SK-N-SH (cell line): ENCODE data around the gene DNAH14. TPM values are rescaled to one million over a fixed set of nuclear protein-coding genes. Genes with fewer than 3 reads are reported as not detected.

Experiments
- CTCF ChIA-PET: fragments of 300-600, 350-600 bp; formaldehyde crosslinking; extraction: SDS; loops from one replicate; lab custom pipeline; 2021; lab: Yijun Ruan, JAX
- POLR2A ChIA-PET: fragments of 350-600 bp; sonication (Branson Sonifier 250); formaldehyde crosslinking; extraction: SDS; loops from one replicate; lab custom pipeline; 2020; ENCODE audit warnings: antibody characterized with exemption, inconsistent platforms; lab: Yijun Ruan, JAX
- DNase-seq: peaks from one replicate; pipeline ENCODE4 v3.0.0; 2012
- H2AFZ ChIP-seq: fragments of 200-600 bp; sonication (generic); 2 replicates; pipeline ENCODE4 v1.8.1; 2016; ENCODE audit warnings: antibody characterized with exemption, mild to moderate bottlenecking, low read depth
- H3F3A ChIP-seq: fragments of 200-600 bp; sonication (generic); replicated peaks from 2 replicates; pipeline ENCODE3; 2016; ENCODE audit warnings: antibody characterized with exemption, mild to moderate bottlenecking; ENCODE audit not compliant: insufficient read depth
- H3K27ac ChIP-seq, 2 experiments: fragments of 200-500 bp in 1 of 2; fragments of 200-600 bp in 1 of 2; sonication (Bioruptor generic) in 1 of 2; sonication (generic), shearing (Covaris generic) in 1 of 2; 2 replicates each; pipeline versions ENCODE4 v1.5.1 to v1.6.1; 2014 to 2016; ENCODE audit warnings: low read depth in 2 of 2, inconsistent platforms in 1 of 2, low read length in 1 of 2, mild to moderate bottlenecking in 1 of 2, mixed read lengths in 1 of 2
- H3K27me3 ChIP-seq: fragments of 200-600 bp; sonication (generic), shearing (Covaris generic); 2 replicates; pipeline ENCODE4 v1.6.1; 2016; ENCODE audit warnings: mixed run types; ENCODE audit not compliant: insufficient read depth
- H3K36me3 ChIP-seq, 2 experiments: fragments of 200-500 bp in 1 of 2; fragments of 200-600 bp in 1 of 2; sonication (Bioruptor generic) in 1 of 2; sonication (generic) in 1 of 2; replicated peaks in 1 of 2; 2 replicates each; pipeline versions ENCODE3 to v1.5.1; 2014 to 2016; ENCODE audit warnings: low read length in 1 of 2, mild to moderate bottlenecking in 1 of 2; ENCODE audit not compliant: insufficient read depth in 2 of 2, control insufficient read depth in 1 of 2
- H3K4me1 ChIP-seq, 2 experiments: fragments of 200-500 bp in 1 of 2; fragments of 200-600 bp in 1 of 2; sonication (Bioruptor generic) in 1 of 2; sonication (generic), shearing (Covaris generic) in 1 of 2; 2 replicates each; pipeline versions ENCODE4 v1.5.1 to v1.6.1; 2014 to 2016; ENCODE audit warnings: low read depth in 1 of 2, low read length in 1 of 2, mixed run types in 1 of 2; ENCODE audit not compliant: insufficient read depth in 2 of 2, control insufficient read depth in 1 of 2
- H3K4me2 ChIP-seq: fragments of 200-600 bp; sonication (generic), shearing (Covaris generic); 2 replicates; pipeline ENCODE4 v1.6.1; 2017; ENCODE audit warnings: mixed run types
- H3K4me3 ChIP-seq, 2 experiments: fragments of 200-500 bp in 1 of 2; fragments of 200-600 bp in 1 of 2; sonication (Bioruptor generic) in 1 of 2; sonication (generic), shearing (Covaris generic) in 1 of 2; 2 replicates each; pipeline versions ENCODE4 v1.5.1 to v1.8.1; 2014 to 2016; ENCODE audit warnings: low read depth in 2 of 2, inconsistent platforms in 1 of 2, low read length in 1 of 2, mild to moderate bottlenecking in 1 of 2, mixed read lengths in 1 of 2, moderate library complexity in 1 of 2
- H3K79me2 ChIP-seq: fragments of 200-600 bp; sonication (generic); 2 replicates; pipeline ENCODE4 v1.8.1; 2017; ENCODE audit warnings: mild to moderate bottlenecking; ENCODE audit not compliant: insufficient read depth
- H3K9ac ChIP-seq: fragments of 200-600 bp; sonication (generic); 2 replicates; pipeline ENCODE4 v1.6.1; 2017; ENCODE audit warnings: mixed run types
- H3K9me2 ChIP-seq: fragments of 200-600 bp; sonication (generic); 2 replicates; pipeline ENCODE4 v1.6.1; 2017; ENCODE audit warnings: mixed run types
- H3K9me3 ChIP-seq: fragments of 200-600 bp; sonication (generic); 2 replicates; pipeline ENCODE4 v1.6.1; 2017; ENCODE audit warnings: mixed run types, mild to moderate bottlenecking, moderate library complexity
- H4K20me1 ChIP-seq: fragments of 200-600 bp; sonication (generic); 2 replicates; pipeline ENCODE4 v1.6.1; 2017; ENCODE audit warnings: mild to moderate bottlenecking, mixed run types; ENCODE audit not compliant: insufficient read depth
- CHD2 ChIP-seq: fragments of 150-350 bp; IDR thresholded peaks from 2 replicates; pipeline ENCODE4 v1.6.1; 2018; ENCODE audit warnings: low read length; ENCODE audit not compliant: partially characterized antibody
- EP300 ChIP-seq, 2 experiments: IDR thresholded peaks; 2 replicates each; pipeline versions ENCODE4 v1.4.0 to v1.6.1; 2012; ENCODE audit warnings: borderline replicate concordance in 1 of 2, low read depth in 1 of 2, low read length in 1 of 2
- FOSL2 ChIP-seq: IDR thresholded peaks from 2 replicates; pipeline ENCODE4 v1.4.0; 2012; ENCODE audit warnings: low read depth, mild to moderate bottlenecking, moderate library complexity, borderline replicate concordance
- GABPA ChIP-seq: IDR thresholded peaks from 2 replicates; pipeline ENCODE4 v1.4.0; 2012; ENCODE audit warnings: low read depth, mild to moderate bottlenecking
- JUND ChIP-seq: IDR thresholded peaks from 2 replicates; pipeline ENCODE4 v1.4.0; 2012
- MXI1 ChIP-seq: IDR thresholded peaks from 2 replicates; pipeline ENCODE4 v1.6.1; 2012; ENCODE audit warnings: mild to moderate bottlenecking, low read depth, low read length, improper control_type of control experiment
- NFIC ChIP-seq: IDR thresholded peaks from 2 replicates; pipeline ENCODE4 v1.4.0; 2012; ENCODE audit warnings: borderline replicate concordance
- NRF1 ChIP-seq: IDR thresholded peaks from 2 replicates; pipeline ENCODE4 v1.6.1; 2012; ENCODE audit warnings: low read depth, mild to moderate bottlenecking, low read length
- RAD21 ChIP-seq: IDR thresholded peaks from 2 replicates; pipeline ENCODE4 v1.6.1; 2012; ENCODE audit warnings: mild to moderate bottlenecking, low read length
- SMC3 ChIP-seq: IDR thresholded peaks from 2 replicates; pipeline ENCODE4 v1.6.1; 2012; ENCODE audit warnings: low read depth, low read length, improper control_type of control experiment
- TAF1 ChIP-seq: IDR thresholded peaks from 2 replicates; pipeline ENCODE4 v1.6.1; 2012; ENCODE audit warnings: low read depth, mild to moderate bottlenecking, low read length, moderate library complexity, borderline replicate concordance
- TEAD4 ChIP-seq: IDR thresholded peaks from 2 replicates; pipeline ENCODE4 v1.4.0; 2012; ENCODE audit warnings: mild to moderate bottlenecking, borderline replicate concordance; ENCODE audit not compliant: insufficient read depth
- USF2 ChIP-seq: fragments of 150-350 bp; IDR thresholded peaks from 2 replicates; pipeline ENCODE4 v1.6.1; 2017; ENCODE audit warnings: antibody characterized with exemption, low read length, low read depth, borderline replicate concordance
- YY1 ChIP-seq: IDR thresholded peaks from 2 replicates; pipeline ENCODE4 v1.4.0; 2012; ENCODE audit warnings: low read depth, mild to moderate bottlenecking
- ZBTB33 ChIP-seq: IDR thresholded peaks from 2 replicates; pipeline ENCODE4 v1.4.0; 2012; ENCODE audit warnings: low read depth, borderline replicate concordance
- WGBS: methylation state at CpG from one replicate; pipeline ENCODE4 v1.1.6; 2017; ENCODE audit warnings: low lambda C conversion rate; 5-methylcytosine and 5-hydroxymethylcytosine counted together
- polyA plus RNA-seq, 3 experiments: library from polyadenylated mRNA; depleted of rRNA; stranded (reverse); fragments of >200 nt; gene quantifications; 2 replicates each; pipeline ENCODE4 v1.2.3, GENCODE V29; 2012

Gene DNAH14
- polyA plus RNA-seq, 1 of the 3 experiments (the other 2 are of a cell fraction): 8.0 TPM

- TF ChIP-seq RAD21 (no peak), TAF1 (0 out of 2 replicates have a peak, but pooled peaks have one; percentile 10), EP300 (IDR thresholded peaks at IDR 0.05; ENCODE audit: borderline replicate concordance in 1 of 2, low read depth in 1 of 2, low read length in 1 of 2) (no peak), SMC3 (no peak), JUND (no peak), TEAD4 (no peak), USF2 (no peak), ZBTB33 (no peak), NFIC (no peak), GABPA (no peak)
Observed at GRCh38 chr1:225428068-225428880, 498.8 kb downstream of the DNAH14 start (continued).

DNA sequence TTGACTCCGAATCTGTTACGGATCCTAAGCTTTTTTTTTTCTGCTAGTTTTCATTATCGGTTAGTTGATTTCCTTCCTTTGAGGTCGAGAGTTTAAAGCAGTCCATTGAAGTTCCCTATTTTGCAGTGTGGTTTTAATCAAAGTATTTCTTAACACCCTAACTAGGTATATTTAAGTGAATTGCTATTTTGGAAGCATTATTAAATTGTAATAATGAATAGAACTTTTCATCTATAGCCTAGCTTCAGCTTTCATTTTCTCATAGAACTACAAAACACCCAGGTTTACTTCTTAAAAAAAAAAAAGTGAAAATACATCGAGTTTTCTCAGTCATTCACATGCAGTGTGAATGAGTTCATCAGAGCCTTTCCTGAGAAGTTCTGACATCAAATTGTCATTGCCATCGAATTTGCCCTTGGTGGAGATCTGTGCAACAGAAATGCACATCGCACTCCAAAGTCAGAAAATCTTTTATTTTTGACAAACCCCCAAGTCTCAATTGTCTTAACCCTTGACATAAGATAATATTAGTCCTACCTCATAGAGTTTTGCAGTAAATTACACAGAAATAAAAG, 499.5 kb downstream of the DNAH14 start:
- Histone ChIP-seq H3K9me3 (no peaks in the 10 kb centered on the region), H3K27ac (peak overlapping the region; percentile 72 to 97; a peak in 3 of 4 replicates), H4K20me1 (peaks cover 13% of the 10 kb centered on the region), H2AFZ (peak overlapping the region; percentile 98), H3K36me3 (no peaks in the 10 kb centered on the region), H3K4me2 (peak overlapping the region; percentile 91), H3K9ac (peak overlapping the region; percentile 76), H3K4me1 (peaks cover 26 to 33% of the 10 kb centered on the region in 2 experiments; a peak in 3 of 4 replicates), H3K9me2 (no peaks in the 10 kb centered on the region), H3K27me3 (no peaks in the 10 kb centered on the region), H3K4me3 (peak overlapping the region; percentile 74 to 89), H3K79me2 (peaks cover 39% of the 10 kb centered on the region), H3F3A (peaks cover 14% of the 10 kb centered on the region)
- CTCF ChIA-PET: interaction anchor here (0.5 to 1.1 kb wide), 2 partner anchors 10 to 91 kb away, joined by 3 read pairs; no protein-coding TSS in a partner anchor
- TF ChIP-seq YY1: no peak
- TF ChIP-seq CHD2: no peak
- no peak for TF ChIP-seq NRF1
- TF ChIP-seq FOSL2: peak; percentile 26; the same call in 1 of the 2 replicates
- TF ChIP-seq EP300 (IDR thresholded peaks at IDR 0.05; ENCODE audit: borderline replicate concordance in 1 of 2, low read depth in 1 of 2, low read length in 1 of 2): peak in 1 of 2 experiments; percentile 15; a peak in 1 of 4 replicates
- no peak for TF ChIP-seq MXI1
- POLR2A ChIA-PET: no interaction called here
- no peak for DNase-seq
- WGBS: 39% methylated on average over 7 of the region's 7 CpGs
